Vagina (tissue), 2 donors: Measurements from ENCODE around the gene FAM3A. TPM values are rescaled to one million over a fixed set of nuclear protein-coding genes. Genes with fewer than 3 reads are reported as not detected.
A peak's percentile ranks its signal among the peaks of the same experiment; 100 is the strongest.

Experiments
- DNase-seq, 2 donors: peaks; one replicate each; pipeline ENCODE4 v3.0.0-alpha.2; 2017; ENCODE audit errors: extremely low spot score in 2 of 2
- H3K27ac ChIP-seq: fragments of 200-600 bp; sonication (generic); one replicate; pipeline ENCODE4 v1.5.1; 2019
- H3K27me3 ChIP-seq: fragments of 200-600 bp; sonication (generic); one replicate; pipeline ENCODE4 v1.5.1; 2019
- H3K36me3 ChIP-seq, 2 donors: fragments of 200-600 bp; sonication (generic); one replicate each; pipeline ENCODE4 v1.5.1; 2017 to 2019
- H3K4me1 ChIP-seq: fragments of 200-600 bp; sonication (generic); one replicate; pipeline ENCODE4 v1.5.1; 2019
- H3K4me3 ChIP-seq, 2 donors: fragments of 200-600 bp; sonication (generic); 1 replicate in 1 of 2; 2 replicates in 1 of 2; pipeline ENCODE4 v1.5.1; 2016 to 2019
- H3K9me3 ChIP-seq: fragments of 200-600 bp; sonication (generic); one replicate; pipeline ENCODE4 v1.5.1; 2019
- CTCF ChIP-seq, 3 experiments: fragments of 450-650 bp in 2 of 3; fragments of 200-600 bp in 1 of 3; sonication (generic) in 1 of 3; IDR thresholded peaks; one replicate each; pipeline ENCODE4 v1.5.1; 2017 to 2019; ENCODE audit warnings: antibody characterized with exemption in 3 of 3, mild to moderate bottlenecking in 2 of 3, moderate library complexity in 2 of 3
- POLR2A ChIP-seq, 2 donors: fragments of 450-650 bp; IDR thresholded peaks; one replicate each; pipeline ENCODE4 v1.6.1; 2017; ENCODE audit warnings: antibody characterized with exemption in 2 of 2, mild to moderate bottlenecking in 2 of 2, moderate library complexity in 2 of 2
- POLR2AphosphoS5 ChIP-seq, 2 donors: sonication (generic); formaldehyde crosslinking; IDR thresholded peaks; one replicate each; pipeline ENCODE4 v1.9.0; 2017; ENCODE audit warnings: antibody characterized with exemption in 2 of 2, mild to moderate bottlenecking in 2 of 2, low read depth in 1 of 2; ENCODE audit not compliant: insufficient read depth in 1 of 2
- intact Hi-C: fragments of 100-400 bp; cut with DNase I; formaldehyde crosslinking; loops from one replicate; pipeline ENCODE4 v1.15.1; 2023
- total RNA-seq: library from RNA; depleted of rRNA; stranded (reverse); fragments of >200 nt; gene quantifications from one replicate; pipeline ENCODE4 v1.2.3, GENCODE V29; 2016

The FAM3A gene
- total RNA-seq, 1 donor from 2014 or later = 59.9 TPM

DNA sequence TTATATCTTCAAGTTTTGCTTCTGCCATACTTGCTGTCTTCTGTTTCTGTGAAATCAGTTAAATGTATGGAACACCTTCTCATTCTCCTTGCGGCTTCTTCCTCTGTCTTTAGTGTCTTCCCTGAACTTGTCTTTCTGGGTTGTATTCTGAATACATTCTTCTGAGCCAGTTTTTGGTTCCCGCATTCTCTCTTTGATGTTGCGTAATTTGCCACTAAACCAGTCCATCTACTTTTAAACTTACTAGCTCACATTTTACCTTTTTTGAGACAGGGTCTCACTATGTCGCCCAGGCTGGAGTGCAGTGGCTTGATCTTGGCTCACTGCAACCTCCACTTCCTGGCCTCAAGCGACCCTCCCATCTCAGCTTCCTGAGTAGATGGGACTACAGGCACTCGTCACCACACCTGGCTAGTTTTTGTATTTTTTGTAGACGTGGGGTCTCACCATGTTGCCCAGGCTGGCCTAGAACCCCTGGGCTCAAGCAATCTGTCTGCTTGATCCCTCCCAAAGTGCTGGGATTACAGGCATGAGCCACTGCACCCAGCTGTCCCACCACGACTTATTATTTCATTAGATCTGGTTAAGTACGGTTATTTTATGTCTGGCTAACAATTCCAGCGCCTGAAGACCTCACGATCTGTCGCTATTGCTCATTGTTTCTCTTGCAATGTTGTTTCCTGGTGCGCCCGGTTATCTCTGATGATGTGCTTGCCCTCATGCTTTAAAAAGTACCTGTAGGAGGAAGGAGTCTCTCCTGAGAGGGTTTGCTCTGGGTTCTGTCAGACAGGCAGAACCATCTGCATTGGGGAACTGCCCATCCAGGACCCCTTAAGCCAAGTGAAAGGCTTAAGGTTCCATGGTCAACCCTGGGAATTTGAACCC, 9.8 kb upstream of the FAM3A start:
- H3K27ac ChIP-seq = peak overlapping the region; percentile 54
- H3K4me1 ChIP-seq = no peaks in the 10 kb centered on the region
- DNase-seq = no peak
- TF ChIP-seq POLR2AphosphoS5 (IDR thresholded peaks at IDR 0.05; ENCODE audit: insufficient read depth in 1 of 2, low read depth in 1 of 2) = no peak
- no peak for TF ChIP-seq POLR2A (IDR thresholded peaks at IDR 0.05)
- no peak for TF ChIP-seq CTCF (IDR thresholded peaks at IDR 0.05)
- no peaks in the 10 kb centered on the region for H3K27me3 ChIP-seq
- no peaks in the 10 kb centered on the region for H3K9me3 ChIP-seq
- intact Hi-C loops = no loop called here
- no peaks in the 10 kb centered on the region for H3K36me3 ChIP-seq
- no peak overlapping the region for H3K4me3 ChIP-seq

GRCh38 chrX:154519389-154519788, 3.4 kb upstream of the FAM3A start:
- H3K27me3 ChIP-seq = no peaks in the 10 kb centered on the region
- H3K4me1 ChIP-seq = no peaks in the 10 kb centered on the region
- TF ChIP-seq POLR2A (IDR thresholded peaks at IDR 0.05) (no peak), CTCF (IDR thresholded peaks at IDR 0.05) (no peak), POLR2AphosphoS5 (IDR thresholded peaks at IDR 0.05; ENCODE audit: insufficient read depth in 1 of 2, low read depth in 1 of 2) (no peak)
- H3K4me3 ChIP-seq = no peak overlapping the region
- no peak overlapping the region for H3K27ac ChIP-seq
- no peaks in the 10 kb centered on the region for H3K9me3 ChIP-seq
- H3K36me3 ChIP-seq = no peaks in the 10 kb centered on the region
- DNase-seq = no peak
- intact Hi-C loops = loop anchor here (5.0 kb wide), 1 partner anchor 42 kb away; the partner anchor contains the start of gene LAGE3

DNA sequence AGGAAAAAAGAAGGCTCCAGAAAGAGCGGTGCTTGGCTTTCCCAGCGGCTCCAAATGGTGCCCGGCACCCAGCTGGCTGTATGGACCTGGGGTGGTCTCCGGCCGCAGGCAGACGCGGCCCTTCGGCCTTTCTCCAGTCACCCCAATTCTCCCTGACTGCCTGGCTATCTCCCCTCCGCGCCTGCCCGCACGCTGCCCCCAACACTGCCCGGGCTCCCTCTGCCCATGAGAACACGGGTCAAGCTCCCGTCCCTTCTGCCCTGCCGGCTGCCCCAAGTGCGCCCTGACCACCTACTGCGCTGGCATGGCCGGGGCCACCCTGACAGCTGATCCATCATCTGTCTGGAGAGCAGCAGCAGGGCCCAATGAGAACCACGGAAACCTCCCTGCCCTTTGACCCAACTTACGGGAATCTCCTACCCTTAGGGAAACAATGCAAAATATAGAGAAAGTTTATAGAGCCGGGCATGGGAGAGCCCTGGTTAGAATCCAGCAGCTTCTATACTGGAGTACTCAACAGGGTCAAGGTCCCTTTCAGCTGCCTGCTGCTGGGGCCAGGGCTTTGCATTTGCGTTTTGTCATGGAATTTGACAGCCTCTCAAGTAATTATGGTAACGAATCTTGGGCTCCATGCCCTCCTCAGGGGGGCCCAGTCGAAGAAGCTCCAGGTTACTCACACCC, 1.2 kb upstream of the FAM3A start:
- Histone ChIP-seq H3K27ac (peak overlapping the region; percentile 82), H3K27me3 (no peaks in the 10 kb centered on the region), H3K9me3 (no peaks in the 10 kb centered on the region), H3K4me3 (peak overlapping the region; percentile 31 to 62), H3K4me1 (no peaks in the 10 kb centered on the region), H3K36me3 (no peaks in the 10 kb centered on the region)
- intact Hi-C loops = loop anchor here (5.0 kb wide), 1 partner anchor 40 kb away; the partner anchor contains the start of gene LAGE3
- no peak for DNase-seq
- TF ChIP-seq POLR2AphosphoS5 (IDR thresholded peaks at IDR 0.05; ENCODE audit: insufficient read depth in 1 of 2, low read depth in 1 of 2) (no peak), POLR2A (IDR thresholded peaks at IDR 0.05) (no peak), CTCF (IDR thresholded peaks at IDR 0.05) (no peak)

GRCh38 chrX:154516656-154517100, 646 bp upstream of the FAM3A start:
- H3K27ac ChIP-seq = peak overlapping the region; percentile 82
- no peak for DNase-seq
- no peaks in the 10 kb centered on the region for H3K27me3 ChIP-seq
- H3K4me3 ChIP-seq = peak overlapping the region; percentile 31 to 62
- no peaks in the 10 kb centered on the region for H3K36me3 ChIP-seq
- no peaks in the 10 kb centered on the region for H3K4me1 ChIP-seq
- no peaks in the 10 kb centered on the region for H3K9me3 ChIP-seq
- TF ChIP-seq CTCF (IDR thresholded peaks at IDR 0.05) (no peak), POLR2AphosphoS5 (IDR thresholded peaks at IDR 0.05; ENCODE audit: insufficient read depth in 1 of 2, low read depth in 1 of 2) (peak in 1 of 2 donors; percentile 12)
- intact Hi-C loops = loop anchor here (5.0 kb wide), 1 partner anchor 39 kb away; the partner anchor contains the start of gene LAGE3
